ENCODE measurements around the gene BTAF1.

BTAF1 gene

DNA sequence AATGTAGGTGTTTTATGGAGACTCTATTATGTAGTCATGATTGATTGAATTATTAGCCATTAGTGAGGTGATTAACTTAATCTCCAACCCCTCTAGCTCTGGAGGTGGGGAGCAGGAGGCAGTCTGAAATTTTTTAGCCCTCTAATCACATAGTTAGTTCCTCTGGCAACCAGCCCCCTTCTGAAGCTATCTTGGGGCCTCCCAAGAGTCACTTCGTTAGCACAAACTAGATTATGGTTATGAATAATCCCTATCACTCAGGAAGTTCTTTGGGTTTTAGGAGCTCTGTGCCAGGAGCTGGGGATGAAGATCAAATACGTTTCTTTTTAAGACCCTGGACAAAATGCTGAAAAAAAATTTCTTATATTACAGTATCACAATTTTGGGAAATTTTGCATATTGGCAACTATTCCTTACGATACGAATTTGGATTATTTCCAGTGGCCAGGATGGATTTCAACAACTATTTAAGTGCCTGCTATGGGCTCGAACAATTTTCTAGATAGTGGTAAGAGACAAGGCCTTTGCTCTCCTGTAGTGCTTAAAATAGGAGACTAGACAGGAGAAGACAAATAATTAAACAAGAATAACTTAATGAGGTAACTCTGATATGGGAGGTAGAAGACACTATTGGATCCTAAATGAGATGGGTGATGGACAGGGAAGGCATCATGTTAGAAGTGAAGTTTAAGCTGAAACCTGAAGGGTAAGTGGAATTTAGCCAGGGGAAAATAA lies 52.9 kb downstream of the BTAF1 start:
- H3K4me3 ChIP-seq (ENCODE audit: low read depth, low read length), result no peak overlapping the region
- no peak for DNase-seq (ENCODE audit: low read depth)
- TF ChIP-seq, protein P1, sequence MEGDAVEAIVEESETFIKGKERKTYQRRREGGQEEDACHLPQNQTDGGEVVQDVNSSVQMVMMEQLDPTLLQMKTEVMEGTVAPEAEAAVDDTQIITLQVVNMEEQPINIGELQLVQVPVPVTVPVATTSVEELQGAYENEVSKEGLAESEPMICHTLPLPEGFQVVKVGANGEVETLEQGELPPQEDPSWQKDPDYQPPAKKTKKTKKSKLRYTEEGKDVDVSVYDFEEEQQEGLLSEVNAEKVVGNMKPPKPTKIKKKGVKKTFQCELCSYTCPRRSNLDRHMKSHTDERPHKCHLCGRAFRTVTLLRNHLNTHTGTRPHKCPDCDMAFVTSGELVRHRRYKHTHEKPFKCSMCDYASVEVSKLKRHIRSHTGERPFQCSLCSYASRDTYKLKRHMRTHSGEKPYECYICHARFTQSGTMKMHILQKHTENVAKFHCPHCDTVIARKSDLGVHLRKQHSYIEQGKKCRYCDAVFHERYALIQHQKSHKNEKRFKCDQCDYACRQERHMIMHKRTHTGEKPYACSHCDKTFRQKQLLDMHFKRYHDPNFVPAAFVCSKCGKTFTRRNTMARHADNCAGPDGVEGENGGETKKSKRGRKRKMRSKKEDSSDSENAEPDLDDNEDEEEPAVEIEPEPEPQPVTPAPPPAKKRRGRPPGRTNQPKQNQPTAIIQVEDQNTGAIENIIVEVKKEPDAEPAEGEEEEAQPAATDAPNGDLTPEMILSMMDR (IDR thresholded peaks at IDR 0.05; ENCODE audit: low read depth, low read length, missing control alignments), result no peak
- in situ Hi-C loops (cut with HindIII; ENCODE audit: low sequenced_read_pairs), result no loop called here

DNA sequence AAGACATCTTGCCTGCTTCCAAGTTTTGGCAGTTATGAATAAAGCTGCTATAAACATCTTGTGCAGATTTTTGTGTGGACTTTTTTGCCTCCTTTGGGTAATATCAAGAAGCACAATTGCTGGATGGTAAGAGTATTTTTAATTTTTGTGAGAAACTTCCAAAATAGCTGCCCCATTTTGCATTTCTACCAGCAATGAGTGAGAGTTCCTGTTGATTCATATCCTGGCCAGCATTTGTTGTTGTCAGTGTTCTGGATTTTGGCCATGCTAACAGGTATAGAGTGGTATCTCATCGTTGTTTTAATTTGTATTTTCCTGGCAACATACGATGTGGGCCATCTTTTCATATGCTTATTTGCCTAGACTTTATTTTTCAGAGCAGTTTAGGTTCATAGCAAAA lies 53.9 kb downstream of the BTAF1 start:
- in situ Hi-C loops (cut with HindIII; ENCODE audit: low sequenced_read_pairs), result no loop called here
- DNase-seq (ENCODE audit: low read depth), result no peak
- H3K4me3 ChIP-seq (ENCODE audit: low read depth, low read length), result no peak overlapping the region
- TF ChIP-seq, protein P1 (IDR thresholded peaks at IDR 0.05; ENCODE audit: low read depth, low read length, missing control alignments), result no peak

DNA sequence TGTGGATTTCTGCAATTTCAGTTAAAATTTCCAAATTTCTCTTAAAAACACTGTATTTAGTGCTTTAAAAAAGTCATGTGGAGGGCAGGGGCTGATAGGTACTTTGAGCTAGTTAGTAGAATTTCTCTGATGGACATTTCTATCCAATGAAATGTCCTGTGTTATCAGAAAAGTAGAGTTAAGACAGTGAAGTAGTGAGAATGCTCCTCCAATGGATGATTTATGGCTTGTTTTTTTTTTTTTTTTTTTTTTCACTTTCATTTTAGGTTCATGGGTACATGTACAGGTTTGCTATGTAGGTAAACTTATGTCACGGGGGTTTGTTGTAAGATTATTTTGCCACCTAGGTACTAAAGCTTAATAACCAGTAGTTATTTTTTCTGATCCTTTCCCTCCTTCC lies 55.0 kb downstream of the BTAF1 start:
- in situ Hi-C loops (cut with HindIII; ENCODE audit: low sequenced_read_pairs), result no loop called here
- no peak for DNase-seq (ENCODE audit: low read depth)
- TF ChIP-seq, protein P1 (IDR thresholded peaks at IDR 0.05; ENCODE audit: low read depth, low read length, missing control alignments), result no peak
- no peak overlapping the region for H3K4me3 ChIP-seq (ENCODE audit: low read depth, low read length)

DNA sequence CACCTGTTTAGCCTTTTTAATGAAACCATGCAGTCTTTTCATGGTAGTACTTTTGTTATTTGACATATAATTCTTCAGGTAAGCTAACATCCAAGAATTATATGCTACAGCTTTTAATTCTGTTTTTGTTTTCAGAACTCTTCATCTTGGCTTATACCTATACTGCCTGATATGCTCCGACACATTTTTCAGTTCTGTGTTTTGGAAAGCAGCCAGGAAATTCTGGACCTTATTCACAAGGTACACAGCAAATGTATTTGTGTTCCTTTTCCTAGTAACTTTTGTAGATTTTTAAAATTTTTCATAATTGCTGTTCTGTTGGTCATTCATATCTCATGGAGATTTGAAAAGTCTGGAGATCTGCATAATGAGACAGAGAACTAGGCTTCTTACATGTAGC lies 56.7 kb downstream of the BTAF1 start:
- TF ChIP-seq, protein P1 (IDR thresholded peaks at IDR 0.05; ENCODE audit: low read depth, low read length, missing control alignments), result no peak
- in situ Hi-C loops (cut with HindIII; ENCODE audit: low sequenced_read_pairs), result no loop called here
- H3K4me3 ChIP-seq (ENCODE audit: low read depth, low read length), result no peak overlapping the region
- no peak for DNase-seq (ENCODE audit: low read depth)

DNA sequence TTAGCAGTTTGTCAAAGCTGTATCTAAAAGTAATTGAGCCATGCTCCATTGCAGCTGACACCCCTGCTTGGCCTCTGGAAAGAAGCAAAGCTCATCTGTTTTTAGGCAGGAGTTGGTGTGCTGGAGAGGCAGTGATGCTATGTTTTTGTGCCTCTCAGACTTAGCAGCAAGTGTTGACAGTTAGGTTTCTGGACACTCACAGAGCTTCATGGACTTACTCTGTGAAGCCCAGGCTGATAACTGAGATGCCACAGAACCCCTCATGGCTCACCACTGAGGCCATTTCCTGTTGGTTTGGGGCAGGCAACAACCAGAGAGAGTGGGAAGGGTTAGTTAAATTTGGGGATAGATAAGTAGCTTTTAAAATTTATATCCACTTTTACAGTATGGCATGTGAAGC lies 59.8 kb downstream of the BTAF1 start:
- no peak for DNase-seq (ENCODE audit: low read depth)
- TF ChIP-seq, protein P1 (IDR thresholded peaks at IDR 0.05; ENCODE audit: low read depth, low read length, missing control alignments), result no peak
- H3K4me3 ChIP-seq (ENCODE audit: low read depth, low read length), result no peak overlapping the region
- in situ Hi-C loops (cut with HindIII; ENCODE audit: low sequenced_read_pairs), result no loop called here

DNA sequence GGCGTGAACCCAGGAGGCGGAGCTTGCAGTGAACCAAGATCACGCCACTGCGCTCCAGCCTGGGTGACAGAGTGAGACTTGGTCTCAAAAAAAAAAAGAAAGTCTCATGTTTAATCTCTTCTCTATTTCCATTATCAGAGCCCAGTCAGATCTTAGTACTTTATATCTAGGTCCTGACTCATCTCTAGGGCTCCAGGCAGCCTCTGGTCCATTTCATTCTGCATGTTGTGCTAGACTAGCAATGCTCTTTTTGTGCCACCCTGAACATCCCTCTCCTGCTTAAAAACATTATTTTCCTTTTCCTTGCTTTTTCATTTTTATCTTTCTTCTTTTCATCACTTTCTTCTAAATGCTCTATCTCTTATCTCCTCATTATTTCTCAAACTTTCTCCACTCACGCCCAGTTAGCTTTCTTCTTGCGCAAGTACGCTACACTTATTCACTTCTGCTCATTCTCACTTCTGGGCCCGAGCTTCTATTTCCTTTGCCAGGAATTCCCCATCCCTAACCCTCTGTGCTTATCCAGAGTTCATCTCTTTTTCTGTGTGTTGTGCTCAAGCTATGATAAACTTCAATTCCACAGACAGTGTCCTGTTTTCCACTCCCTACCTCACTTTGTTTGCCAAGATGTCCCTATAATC lies 63.9 kb downstream of the BTAF1 start:
- no peak for DNase-seq (ENCODE audit: low read depth)
- TF ChIP-seq, protein P1 (IDR thresholded peaks at IDR 0.05; ENCODE audit: low read depth, low read length, missing control alignments), result no peak
- in situ Hi-C loops (cut with HindIII; ENCODE audit: low sequenced_read_pairs), result no loop called here
- no peak overlapping the region for H3K4me3 ChIP-seq (ENCODE audit: low read depth, low read length)
